HG03175 (cell line): Measurements from ENCODE around the gene ADIRF.
"Not testable (repeated sequence)": the region's sequence is repeated elsewhere in the genome, so short reads cannot be mapped to it uniquely, and the experiment has no call there.

Experiments used
- ATAC-seq: cut with Tn5 transposase; IDR thresholded peaks from one replicate; pipeline ENCODE4 v1.9.1; 2021; ENCODE audit warnings: mild to moderate bottlenecking, moderate library complexity; ENCODE audit not compliant: unreplicated experiment

The ADIRF gene

DNA sequence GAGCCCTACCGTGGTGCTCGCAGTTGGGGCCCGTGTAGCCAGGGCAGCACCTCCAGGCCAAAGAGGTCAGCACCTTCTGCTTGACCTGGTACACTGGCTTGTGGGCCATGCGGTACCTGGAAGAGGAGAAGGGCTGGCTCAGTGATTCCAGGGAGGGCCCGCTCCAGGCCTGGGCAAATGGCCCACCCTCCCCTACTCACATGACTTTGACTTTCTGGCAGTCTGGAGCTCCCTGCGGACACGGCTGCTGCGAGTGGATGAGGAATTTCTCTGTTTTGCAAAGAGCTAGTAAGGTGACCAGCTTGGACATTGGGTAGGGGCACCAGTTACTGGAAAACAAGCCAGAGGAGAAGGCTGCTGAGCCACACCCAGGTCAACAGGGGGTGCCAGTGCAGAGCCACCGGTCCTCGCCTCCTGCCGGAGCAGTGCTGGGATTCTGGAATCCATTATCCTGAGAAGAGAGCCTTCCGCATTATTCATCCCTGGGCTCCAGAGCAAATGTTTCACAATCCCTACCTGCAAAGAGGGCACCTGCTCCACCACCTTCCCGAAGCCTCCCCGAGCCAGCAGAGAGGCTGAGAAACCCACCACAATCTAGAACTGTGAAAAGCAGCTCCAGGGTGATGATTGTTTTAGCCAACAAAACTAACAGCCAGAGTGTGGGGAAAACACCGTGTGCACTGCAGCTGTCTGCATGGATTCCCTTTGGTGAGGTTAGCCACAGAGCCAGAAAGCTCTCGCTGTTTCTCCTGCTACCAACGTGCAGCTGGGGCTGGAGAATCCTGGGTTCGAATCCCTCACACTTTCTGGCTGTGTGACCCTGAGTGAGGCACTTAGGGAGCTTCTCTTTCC, 22.7 kb upstream of the ADIRF start:
- no peak for ATAC-seq

DNA sequence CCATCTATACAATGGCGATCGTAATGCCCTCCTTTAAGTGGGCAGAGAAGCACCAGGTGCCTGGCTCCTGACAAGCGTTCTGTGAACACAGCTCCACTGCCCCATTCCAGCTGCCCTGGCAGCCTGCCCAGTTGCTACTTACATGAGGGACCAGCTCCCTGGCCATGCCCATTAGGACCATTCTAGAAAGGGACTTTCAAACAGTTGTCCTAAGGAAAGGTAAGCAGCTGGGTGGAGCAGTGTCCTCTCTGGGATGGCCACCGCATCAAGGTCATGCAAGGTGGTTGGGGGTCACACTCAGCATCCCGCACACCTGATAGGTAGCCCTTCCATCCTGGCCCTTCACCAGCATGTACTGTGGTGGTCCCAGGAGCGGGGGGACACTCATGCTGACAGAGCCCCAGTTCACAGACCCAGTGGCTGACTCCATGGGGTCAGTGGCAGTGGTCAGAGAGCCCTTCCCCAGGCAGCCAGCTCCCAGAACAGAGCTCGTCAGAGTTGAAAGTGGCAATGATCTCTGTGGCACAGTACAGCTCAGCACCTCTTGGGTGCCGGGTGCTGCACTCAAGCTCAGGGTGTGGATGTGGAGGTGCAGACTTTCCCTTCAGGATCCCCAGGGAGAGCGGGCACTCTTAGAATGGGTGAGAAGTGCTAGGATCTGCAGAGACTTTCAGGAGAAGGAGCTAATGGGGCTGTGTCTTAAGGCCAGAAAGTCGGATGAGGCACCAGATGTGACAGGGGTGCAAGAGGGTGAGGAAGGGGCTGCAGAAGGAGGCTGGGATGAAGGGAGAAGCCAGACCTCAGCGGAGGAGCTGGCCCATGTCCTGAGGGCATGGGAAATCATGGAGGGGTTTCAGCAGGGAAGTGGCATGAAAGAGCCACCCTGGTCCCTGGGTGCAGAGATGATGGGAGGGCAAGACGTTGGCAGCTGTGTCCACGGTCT, 21.8 kb upstream of the ADIRF start:
- no peak for ATAC-seq

DNA sequence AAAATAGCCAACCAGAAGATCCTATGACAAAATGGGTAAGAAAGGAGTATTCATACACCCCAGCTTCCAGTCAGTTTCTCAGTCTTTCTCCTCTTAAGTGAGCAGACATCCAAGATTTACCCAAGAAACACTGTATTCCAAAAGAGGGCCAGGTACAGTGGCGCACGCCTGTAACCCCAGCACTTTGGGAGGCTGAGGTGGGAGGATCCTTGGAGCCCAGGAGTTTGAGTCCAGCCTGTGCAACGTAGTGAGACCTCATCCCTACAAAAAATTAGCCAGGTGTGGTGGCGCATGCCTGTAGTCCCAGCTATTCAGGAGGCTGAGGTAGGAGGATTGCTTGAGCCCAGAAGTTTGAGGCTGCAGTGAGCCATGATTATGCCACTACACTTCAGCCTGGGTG, 20.5 kb upstream of the ADIRF start:
- ATAC-seq: not testable (repeated sequence)

DNA sequence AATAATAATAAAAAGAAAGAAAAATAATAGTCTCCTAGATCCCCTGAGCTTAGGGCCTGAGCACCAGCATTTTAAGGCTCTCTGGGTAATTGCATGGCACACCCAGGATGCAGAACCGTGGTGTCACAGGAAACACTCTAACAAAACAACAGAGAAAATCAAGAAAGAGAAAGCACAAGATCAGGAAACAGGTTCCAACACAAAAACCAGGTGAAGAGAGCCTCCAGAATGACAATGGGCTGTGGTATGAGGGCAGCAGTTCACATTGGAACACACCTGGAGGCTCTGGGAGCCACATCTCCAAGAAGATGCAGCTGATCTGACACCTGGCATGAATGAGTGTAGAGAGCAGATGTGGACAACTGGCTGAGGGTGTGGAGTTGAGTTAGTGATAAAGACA, 17.9 kb upstream of the ADIRF start:
- ATAC-seq: no peak

DNA sequence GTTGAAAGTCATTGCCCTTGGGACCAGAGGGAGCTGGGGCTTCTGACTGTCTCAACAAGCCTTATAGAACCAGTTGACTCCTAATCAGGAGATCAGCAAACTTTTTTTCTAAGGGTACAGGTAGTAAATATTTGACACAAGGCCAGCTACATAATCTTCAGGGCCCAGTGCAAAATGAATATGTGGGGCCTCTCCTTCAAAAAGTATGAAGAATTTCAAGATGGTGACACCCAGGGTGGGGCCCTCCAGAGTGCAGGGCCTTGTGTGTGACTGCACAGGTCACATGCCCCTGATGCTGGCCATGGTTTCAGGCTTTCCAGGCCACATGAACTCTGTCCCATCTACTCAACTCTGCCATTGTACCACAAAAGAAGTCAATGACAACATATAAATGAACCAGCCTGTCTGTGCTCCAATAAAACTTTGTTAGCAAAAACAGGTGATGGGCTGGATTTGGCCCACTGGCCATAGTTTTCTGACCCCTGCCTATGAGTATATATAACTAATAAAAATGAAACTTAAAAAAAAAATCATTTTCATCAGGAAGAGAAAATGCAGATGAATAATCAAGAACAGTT, 17.0 kb upstream of the ADIRF start:
- no peak for ATAC-seq

DNA sequence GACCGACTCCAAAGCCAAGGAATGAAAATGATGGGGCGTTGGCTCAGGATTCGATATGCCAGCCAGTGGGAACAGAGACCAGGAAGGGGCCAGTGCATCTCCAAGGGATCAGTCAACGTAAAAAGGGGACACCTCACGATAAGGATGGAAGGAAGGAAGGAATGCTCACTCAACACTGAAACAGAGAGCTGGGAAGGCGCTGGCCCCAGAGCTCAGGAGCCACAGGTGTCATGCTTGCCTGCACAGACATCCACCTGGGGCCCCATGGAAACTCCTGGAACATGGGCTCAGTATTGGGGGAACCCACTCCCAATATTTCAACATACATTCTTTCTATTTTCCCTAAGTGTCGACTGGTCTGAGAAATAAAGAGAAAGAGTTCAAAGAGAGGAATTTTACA, 16.2 kb upstream of the ADIRF start:
- ATAC-seq: no peak

DNA sequence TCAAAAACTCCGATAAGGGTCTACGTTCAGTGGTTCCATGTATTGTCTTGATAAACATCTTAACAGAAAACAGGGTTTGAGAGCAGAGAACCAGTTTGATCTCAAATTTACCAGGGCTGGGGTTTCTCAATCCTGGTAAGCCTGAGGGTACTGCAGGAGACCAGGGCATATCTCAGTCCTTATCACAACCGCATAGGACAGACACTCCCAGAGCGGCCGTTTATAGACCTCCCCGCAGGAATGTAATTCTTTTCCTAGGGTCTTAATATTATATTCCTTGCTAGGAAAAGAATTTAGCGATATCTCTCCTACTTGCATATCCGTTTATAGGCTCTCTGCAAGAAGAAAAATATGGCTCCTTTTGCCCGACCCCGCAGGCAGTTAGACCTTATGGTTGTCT, 15.6 kb upstream of the ADIRF start:
- not testable (repeated sequence) for ATAC-seq

DNA sequence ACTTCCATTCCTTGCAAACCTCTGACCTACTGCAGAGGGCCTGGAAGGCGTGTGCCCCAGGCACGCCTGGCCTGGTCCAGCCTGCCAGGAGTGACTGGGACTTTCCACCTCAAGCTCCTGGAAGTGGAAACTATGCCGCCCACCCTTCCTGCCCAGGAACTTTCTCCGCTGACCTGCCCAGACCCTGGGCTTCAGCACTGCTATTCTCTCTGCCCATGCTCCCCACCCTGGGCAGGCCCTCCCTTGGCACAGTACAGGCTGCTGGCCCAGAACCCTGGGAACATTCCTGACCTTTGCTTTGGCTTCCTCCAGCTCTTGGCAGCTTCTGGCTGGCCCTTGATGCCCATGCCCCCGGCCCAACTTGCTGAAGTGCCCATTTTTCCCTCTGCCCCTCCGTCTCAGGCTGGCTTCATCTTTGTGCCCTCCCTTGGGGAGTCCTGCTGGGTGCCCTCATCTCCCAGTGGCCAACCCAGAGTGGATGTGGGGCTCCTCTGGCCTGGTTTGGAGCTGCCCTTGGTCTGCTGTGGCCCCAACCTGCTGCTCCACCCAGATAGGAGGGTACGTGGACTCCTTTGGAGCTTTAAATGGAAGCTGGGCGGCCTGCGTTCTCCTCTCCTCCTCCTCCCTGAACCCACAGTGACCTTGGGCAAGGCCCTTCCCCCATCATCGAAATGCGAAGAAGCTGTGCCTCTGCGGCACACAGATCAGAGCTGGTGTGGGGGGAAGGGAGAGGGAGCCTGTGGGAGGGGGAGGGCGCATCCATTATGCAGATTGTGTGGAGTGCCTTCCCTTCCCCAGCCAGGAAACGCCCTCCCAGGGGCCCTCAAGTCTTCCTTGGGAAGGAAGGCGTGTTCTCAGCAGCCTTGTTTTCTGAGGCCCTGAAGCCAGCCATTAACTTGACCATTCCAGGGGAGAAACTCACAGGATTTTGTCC, 14.3 kb upstream of the ADIRF start:
- ATAC-seq: no peak

DNA sequence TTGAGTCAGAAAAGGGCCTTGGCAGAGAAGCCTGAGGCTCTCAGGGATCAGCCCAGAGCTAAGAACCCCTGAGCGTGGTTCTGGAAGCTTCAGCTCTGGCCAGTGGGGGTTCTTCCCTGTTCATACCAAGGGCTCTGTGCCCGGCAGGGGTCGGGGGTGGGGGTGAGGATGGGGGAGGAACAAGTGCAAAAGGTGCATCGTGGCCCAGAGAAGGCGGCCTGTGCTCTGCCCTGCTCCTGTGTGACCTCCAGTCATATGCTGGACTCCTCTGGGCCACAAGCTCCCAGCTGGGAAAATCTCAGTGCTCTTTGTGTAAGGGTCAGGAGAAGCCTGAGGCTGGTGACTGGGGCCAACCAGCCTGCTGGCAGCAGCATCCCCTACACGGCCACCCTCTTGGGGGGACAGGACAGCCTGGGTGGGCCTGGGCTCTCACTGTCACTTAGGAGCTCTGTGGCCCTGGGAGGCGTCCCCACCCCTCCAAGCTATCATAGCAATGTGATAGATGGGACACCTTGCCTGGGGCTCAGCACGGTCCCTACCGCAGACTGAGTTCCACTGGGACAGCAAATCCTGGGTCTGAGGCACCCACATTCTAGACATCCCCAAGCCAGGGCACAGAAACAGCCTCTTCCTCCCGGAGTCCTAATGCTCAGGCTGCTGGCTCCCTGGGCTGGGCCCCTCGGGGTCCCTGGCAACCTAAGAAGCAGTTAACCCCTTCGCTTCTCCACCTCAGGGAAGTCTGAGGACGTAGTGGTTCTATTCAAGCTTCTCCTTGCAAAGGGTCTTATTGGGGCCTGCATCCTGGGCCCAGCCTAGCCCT, 13.4 kb upstream of the ADIRF start:
- ATAC-seq: no peak

DNA sequence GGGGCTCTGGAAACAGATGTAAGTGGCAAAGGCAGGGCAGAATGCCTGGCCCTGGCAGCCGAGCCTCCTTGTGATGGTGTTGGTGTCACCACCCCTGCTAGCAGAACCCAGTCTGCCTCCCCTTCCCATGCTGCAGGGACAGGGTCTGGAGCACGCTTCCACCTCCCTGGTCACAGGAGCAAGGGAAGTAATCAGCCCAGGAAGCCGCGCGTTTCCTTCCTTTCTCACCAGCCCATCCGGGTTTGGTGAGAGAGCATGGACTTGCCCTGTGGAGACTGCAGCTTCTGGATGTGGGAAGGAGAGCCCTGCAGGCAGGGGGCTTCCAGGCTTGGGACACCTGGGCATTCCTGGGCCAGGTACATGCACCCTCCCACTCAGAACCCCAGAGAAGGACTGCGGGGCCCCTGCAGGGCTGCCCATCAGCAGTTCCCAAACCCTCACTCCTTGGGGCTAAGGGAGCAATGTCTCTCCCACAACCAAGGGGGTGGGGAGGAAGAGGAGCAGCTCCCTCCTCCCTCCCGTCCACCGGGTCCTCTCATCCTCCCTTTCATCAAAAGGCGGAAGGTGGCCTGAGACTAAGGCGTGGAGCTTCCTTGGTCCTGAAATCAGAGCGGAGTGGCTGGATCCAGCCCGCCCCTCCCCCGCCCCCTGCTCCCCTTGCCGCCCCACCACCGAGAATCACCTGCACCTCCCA, 12.6 kb upstream of the ADIRF start:
- ATAC-seq: no peak

DNA sequence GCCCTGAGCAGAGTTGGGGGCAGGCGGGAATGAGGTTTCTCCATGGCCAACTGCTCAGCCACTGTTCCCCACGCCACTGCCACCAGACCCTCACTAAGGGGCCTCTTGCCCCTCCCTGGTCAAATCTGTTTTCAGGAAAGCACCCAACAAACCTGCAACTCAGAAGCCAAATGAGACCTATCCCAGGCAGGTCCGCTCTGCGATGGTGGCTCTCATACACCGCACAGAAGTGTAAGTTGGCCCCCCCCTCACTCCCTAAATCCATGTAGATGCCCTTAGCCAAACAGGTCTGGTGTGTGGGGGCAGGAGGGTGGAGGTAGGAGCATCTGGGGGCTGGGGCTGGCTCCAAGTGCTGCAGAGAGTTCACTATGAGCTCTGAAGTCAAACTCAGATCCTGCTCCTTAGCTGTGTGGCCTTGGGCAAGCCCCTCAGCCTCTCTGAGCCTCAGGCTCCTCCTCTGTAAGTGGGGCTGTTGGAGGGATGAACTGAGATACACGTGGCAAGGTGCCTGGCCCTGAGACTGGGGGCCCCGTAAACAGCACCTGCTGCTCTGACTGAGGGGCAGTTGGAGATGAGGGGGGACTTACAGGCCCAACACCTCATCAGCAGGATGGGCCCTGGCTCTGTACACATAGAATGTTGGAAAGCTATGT, 12.0 kb upstream of the ADIRF start:
- no peak for ATAC-seq

DNA sequence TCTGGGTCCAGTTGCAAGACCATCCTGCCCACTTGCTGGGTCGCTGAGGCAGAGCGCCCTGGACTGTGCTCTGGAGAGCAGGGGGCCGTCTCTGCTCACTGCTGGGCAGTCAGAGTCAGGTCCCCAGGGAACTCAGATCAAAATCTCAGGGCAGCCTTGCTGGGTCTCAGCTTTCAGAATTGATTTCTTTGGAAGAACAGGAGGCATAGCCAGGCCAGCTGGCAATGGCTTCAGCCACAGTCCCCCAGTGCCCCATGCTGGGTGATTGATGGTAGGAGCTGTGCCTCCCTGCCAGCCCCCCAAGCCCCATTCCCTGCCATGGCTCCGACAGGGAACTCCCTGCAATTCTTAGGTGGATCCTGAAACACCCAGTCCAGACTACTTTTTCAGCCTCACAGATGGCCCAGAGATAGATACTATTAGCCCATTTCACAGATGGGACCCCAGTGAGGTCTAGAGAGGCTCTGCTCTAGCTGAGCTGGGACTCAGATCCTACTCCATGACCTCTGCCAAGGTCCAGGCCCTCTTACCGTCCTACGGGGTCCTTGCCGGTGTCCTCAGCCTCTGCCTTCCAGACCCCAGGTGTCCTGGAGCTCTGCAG, 11.3 kb upstream of the ADIRF start:
- no peak for ATAC-seq

DNA sequence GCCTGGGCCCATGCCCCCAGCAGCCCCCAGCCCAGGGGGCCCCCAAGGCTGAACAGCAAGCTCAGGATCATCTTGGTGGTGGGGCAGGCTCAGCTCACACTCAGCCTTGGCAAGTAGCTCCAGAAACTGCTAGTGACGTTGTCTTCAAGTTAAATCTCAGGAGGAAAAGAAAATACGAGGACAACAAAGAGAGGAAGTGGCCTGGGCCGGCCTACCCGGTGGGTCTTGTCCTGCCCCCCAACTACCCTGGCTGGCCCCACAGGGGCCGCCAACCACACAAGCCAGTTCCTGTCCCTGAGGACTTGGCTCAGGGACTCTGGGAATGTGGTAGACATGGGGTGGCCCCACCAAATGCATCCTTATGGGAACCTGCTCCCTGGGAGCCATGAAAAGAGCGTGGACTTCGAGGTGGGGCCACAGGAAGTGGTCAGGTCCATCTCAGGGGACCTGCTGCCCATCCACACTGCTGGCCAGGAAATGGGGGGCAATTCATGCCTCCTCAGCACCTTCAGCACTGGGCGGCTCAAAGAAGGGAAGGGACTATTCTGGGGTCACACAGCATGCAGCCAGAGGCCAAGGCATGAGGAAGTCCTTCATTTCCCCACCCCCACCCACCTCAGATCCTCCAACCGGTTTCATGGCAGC, 10.7 kb upstream of the ADIRF start, which contains the start of gene MMRN2:
Gene MMRN2, minus strand, starts transcription at position 145 of the 645 bp plus-strand sequence. Its CDS starts 74 bp downstream, at position 71.
- ATAC-seq: no peak

DNA sequence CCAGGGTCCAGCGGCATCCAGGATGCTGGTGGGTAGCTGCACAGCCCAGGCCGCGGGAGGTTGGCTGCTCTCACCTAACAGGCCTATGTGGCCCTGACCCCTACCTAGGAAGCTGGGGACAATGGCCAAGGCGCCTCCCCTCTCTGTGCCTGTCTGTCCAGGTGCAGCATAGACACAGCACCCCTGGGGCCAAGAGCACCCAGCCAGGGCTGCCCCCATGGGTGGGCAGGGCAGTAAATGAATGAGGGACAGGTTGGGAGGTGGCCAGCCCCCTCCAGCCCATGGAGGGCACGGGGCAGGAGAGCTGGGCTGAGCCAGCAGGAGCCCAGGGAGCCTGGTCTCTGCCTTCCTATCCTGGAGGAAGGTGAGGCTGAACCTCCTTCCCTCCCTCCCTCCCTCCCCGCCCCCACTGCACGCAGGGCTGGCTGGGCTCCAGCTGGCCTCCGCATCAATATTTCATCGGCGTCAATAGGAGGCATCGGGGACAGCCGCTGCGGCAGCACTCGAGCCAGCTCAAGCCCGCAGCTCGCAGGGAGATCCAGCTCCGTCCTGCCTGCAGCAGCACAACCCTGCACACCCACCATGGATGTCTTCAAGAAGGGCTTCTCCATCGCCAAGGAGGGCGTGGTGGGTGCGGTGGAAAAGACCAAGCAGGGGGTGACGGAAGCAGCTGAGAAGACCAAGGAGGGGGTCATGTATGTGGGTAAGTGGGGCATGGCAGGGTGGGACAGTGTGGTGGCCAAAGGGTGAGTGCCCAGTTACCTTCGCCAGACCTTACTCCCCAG, 10.0 kb upstream of the ADIRF start, which contains the start of gene SNCG:
Gene SNCG, plus strand, starts transcription at position 484 of the 785 bp plus-strand sequence. Its CDS starts 99 bp downstream, at position 583.
- ATAC-seq: no peak

DNA sequence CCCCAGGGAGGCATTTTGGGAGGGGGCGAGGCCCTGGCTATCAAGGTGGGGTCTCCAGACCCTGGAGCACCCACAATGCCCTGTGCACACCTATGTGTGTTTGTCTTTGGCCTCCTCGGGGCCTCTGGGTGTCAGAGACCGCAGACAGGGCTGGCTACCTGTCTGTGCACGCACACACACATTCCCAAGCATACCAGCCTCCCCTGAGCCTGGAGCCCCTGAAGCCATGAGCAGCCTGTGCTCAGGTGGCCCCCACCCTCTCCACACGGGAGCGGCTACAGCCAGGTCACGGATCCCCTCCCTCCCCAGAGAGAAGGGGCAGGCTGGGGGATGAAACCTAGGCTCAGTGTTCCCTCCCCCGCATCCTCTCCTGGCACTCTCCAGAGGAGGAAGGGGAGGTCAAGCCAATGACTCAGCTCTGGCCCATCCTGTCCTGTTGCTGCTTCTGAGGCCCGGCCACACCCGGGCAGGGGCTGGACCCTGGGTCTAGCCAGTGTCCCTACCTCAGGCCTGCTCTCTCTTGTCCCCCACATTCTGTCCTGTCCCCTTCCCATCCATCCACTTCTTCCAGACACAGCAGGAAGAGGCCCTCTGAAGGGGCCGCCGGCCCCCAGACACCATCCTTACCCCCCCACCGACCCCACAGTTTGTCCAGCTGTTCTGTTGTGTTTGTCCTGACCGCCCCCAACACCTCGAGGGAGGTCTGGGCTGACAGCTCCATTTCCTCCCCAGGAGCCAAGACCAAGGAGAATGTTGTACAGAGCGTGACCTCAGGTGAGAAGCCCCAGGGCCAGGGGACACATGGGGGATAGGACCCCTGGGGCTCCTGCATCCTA, 9.2 kb upstream of the ADIRF start:
- ATAC-seq: no peak

DNA sequence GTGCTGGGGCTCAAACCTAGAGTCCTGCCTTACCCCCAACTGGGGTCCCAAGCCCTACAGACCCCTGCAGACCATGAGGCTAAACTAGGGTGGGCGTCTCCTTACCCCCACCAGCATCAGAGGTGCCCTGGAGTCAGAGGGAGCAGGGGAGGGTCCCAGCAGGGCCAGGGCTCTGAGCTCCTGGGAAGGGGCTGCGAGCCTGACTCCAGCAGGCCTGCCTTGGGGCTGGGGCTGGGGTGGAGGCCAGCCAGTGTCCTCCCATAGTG, 8.6 kb upstream of the ADIRF start:
- no peak for ATAC-seq
